ENCODE results near the gene RPP25.

DNA sequence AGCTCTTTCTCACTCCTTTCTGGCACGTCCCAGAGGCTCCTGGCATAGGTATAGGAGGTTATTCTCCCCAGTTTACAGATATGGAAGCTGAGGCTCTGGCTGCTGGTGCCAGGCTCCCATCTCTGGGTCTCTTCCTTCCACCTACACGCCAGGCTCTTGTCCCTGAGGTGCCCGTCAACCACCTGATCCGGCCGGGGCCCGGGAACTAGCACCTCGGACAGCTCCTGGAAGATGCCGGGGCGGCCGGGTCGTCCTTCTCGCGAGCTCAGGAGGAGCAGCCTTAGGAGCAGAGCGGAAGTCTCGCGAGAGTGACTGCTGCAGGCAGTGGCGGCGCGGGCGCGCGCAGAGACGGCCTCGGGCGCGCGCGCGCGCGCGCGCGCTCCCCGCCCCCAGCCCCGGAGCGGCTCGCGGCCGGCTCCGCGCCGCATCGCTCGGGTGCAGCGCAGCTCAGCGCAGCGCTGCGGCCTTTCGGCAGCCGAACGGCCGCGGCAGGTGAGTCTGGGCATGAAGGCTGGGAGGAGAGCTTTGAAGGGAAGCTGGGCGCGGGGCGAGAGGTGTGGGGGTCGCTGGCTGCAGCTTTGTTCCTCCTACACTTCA is 38.7 kb upstream of the RPP25 start, which contains the start of gene SCAMP5:
- TF ChIP-seq, protein P1, sequence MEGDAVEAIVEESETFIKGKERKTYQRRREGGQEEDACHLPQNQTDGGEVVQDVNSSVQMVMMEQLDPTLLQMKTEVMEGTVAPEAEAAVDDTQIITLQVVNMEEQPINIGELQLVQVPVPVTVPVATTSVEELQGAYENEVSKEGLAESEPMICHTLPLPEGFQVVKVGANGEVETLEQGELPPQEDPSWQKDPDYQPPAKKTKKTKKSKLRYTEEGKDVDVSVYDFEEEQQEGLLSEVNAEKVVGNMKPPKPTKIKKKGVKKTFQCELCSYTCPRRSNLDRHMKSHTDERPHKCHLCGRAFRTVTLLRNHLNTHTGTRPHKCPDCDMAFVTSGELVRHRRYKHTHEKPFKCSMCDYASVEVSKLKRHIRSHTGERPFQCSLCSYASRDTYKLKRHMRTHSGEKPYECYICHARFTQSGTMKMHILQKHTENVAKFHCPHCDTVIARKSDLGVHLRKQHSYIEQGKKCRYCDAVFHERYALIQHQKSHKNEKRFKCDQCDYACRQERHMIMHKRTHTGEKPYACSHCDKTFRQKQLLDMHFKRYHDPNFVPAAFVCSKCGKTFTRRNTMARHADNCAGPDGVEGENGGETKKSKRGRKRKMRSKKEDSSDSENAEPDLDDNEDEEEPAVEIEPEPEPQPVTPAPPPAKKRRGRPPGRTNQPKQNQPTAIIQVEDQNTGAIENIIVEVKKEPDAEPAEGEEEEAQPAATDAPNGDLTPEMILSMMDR (conservative IDR thresholded peaks at IDR 0.05 in 1 of 2, IDR thresholded peaks at IDR 0.05 in 1 of 2; ENCODE audit: extremely low read depth in 1 of 2, insufficient read depth in 1 of 2, low read depth in 1 of 2, low read length in 2 of 2): no peak
- TF ChIP-seq EZH2 (IDR thresholded peaks at IDR 0.05; ENCODE audit: borderline replicate concordance, low read length): no peak
